GM19193 (cell line): ENCODE measurements around the gene CLASRP.

Experiments used
- POLR2A ChIP-seq: IDR thresholded peaks from 4 replicates; pipeline ENCODE4 v1.6.1; 2011; ENCODE audit not compliant: insufficient read depth, insufficient read length; ENCODE audit errors: extremely low read depth

The CLASRP gene

DNA sequence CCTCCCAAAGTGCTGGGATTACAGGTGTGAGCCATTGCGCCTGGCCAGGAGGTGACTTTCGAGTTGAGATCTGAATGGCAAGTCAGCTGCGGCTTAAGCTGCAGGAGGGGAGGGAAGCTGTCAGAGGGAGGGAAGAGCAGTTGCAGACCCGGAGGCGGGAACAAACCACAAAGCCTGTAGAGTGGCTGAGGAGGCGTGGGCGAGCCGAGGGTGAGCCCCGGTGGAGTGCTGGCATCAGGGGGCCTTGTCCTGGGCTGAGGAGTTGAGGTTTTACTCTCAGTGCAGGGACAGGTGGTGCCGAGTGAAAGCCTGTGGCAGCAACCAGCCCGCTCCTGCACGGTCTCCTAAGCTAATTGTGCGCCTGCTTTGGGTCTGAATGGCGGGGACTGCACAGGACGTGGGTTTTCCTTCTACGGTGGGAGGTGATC lies 78.3 kb downstream of the CLASRP start:
- TF ChIP-seq POLR2A, result no peak

DNA sequence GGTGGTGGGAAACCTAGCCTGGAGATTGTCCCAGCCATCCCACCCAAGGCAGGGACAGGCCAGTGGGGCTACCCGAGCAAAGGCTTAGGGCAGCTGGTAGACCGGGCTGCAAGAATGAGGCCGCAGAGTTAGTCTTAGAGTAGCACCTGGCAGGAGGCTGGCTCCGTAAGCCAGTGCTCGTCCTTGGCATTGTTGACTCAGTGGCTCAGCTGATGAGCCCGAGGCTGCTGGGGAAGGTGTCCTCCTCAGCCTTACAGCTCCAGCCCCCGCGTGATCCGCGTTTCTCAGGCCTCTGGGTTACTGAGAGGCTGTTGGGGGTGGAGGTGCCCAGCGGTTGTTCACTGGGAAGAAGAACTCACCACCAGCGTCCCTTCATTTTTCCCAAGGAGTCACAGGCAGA lies 78.8 kb downstream of the CLASRP start:
- TF ChIP-seq POLR2A, result no peak

DNA sequence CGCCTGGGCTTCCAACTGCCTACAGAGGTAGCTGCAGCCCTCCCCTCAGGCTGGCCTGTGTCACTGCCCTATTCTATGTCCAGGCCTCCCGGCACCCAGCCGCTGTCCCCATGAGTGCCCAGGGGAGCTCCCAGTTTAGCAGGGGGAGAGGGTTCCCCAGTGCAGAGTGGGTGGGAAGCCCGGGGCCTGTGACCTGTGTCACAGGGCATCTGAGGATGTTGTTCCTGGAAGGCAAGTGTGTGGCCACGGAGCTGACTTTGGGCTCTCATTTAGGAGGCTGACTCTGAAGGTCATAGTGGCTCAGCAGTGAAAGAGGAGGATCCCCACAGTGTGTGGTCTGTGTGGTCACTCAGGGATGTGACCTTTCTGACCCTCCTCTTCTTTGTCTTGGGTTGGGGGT lies 79.3 kb downstream of the CLASRP start:
- no peak for TF ChIP-seq POLR2A

DNA sequence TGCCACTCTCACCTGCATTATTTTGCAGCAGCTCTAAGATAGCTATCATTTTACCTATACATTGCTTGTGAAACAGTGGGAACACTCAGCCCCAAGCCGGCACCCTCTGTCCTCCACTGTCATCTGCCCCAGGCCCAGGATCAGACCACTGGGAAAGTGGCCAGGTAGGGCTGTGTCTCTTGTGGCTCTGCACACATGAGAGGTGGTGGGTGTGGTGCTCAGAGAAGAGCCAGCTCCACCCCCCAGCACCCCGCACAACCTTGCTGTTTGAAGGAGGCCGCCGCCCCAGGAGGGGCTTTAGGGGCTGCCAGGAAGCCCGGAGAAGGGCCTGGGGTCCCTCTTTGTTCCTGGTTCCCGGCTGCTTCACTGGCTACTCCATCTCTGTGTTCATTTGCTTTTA lies 80.7 kb downstream of the CLASRP start:
- no peak for TF ChIP-seq POLR2A
